Measurements from ENCODE around the gene NR5A2. TPM values are rescaled to one million over a fixed set of nuclear protein-coding genes. Genes with fewer than 3 reads are reported as not detected.

NR5A2 gene
- total and polyA plus RNA-seq, 3 donors from 2014 or later = 1.3 to 4.4 (median 2.3) TPM

GRCh38 chr1:200174525-200175295 is 147.2 kb downstream of the NR5A2 start:
- WGBS, 2 donors = 81 to 90% methylated on average over 5 of the region's 5 CpGs

GRCh38 chr1:200176181-200176580 is 148.7 kb downstream of the NR5A2 start:
- DNase-seq = no peak
- no peak overlapping the region for H3K27ac ChIP-seq
- no peaks in the 10 kb centered on the region for H3K36me3 ChIP-seq (ENCODE audit: low read depth, missing control alignments)
- H3K4me1 ChIP-seq = no peaks in the 10 kb centered on the region
- no peaks in the 10 kb centered on the region for H3K9me3 ChIP-seq
- intact Hi-C loops (cut with DNase I; ENCODE audit: low total_unique reads) = no loop called here
- WGBS, 2 donors = 73 to 89% methylated on average over 7 of the region's 7 CpGs
- TF ChIP-seq CTCF (IDR thresholded peaks at IDR 0.05) = no peak
- no peak for TF ChIP-seq POLR2A (IDR thresholded peaks at IDR 0.05)
- no peaks in the 10 kb centered on the region for H3K27me3 ChIP-seq
- H3K4me3 ChIP-seq = no peak overlapping the region

More at GRCh38 chr1:200174525-200175295, 147.2 kb downstream of the NR5A2 start:
- H3K27me3 ChIP-seq = no peaks in the 10 kb centered on the region
- intact Hi-C loops (cut with DNase I; ENCODE audit: low total_unique reads) = no loop called here
- TF ChIP-seq POLR2A (IDR thresholded peaks at IDR 0.05) (no peak), CTCF (IDR thresholded peaks at IDR 0.05) (no peak)
- no peaks in the 10 kb centered on the region for H3K4me1 ChIP-seq
- no peaks in the 10 kb centered on the region for H3K36me3 ChIP-seq (ENCODE audit: low read depth, missing control alignments)
- DNase-seq = no peak
- H3K9me3 ChIP-seq = no peaks in the 10 kb centered on the region
- no peak overlapping the region for H3K27ac ChIP-seq
- no peak overlapping the region for H3K4me3 ChIP-seq

GRCh38 chr1:200176798-200177197 is 149.3 kb downstream of the NR5A2 start:
- intact Hi-C loops (cut with DNase I; ENCODE audit: low total_unique reads) = no loop called here
- Histone ChIP-seq H3K4me3 (no peak overlapping the region), H3K4me1 (no peaks in the 10 kb centered on the region), H3K9me3 (no peaks in the 10 kb centered on the region), H3K27me3 (no peaks in the 10 kb centered on the region), H3K27ac (no peak overlapping the region), H3K36me3 (ENCODE audit: low read depth, missing control alignments) (no peaks in the 10 kb centered on the region)
- TF ChIP-seq CTCF (IDR thresholded peaks at IDR 0.05) (no peak), POLR2A (IDR thresholded peaks at IDR 0.05) (no peak)
- 70 to 75% methylated on average over 8 of the region's 8 CpGs for WGBS, 2 donors
- no peak for DNase-seq

GRCh38 chr1:200178340-200178739 is 150.8 kb downstream of the NR5A2 start:
- Histone ChIP-seq H3K4me3 (no peak overlapping the region), H3K4me1 (no peaks in the 10 kb centered on the region), H3K9me3 (no peaks in the 10 kb centered on the region), H3K27ac (no peak overlapping the region), H3K36me3 (ENCODE audit: low read depth, missing control alignments) (no peaks in the 10 kb centered on the region), H3K27me3 (no peaks in the 10 kb centered on the region)
- no peak for DNase-seq
- 69 to 70% methylated on average over 2 of the region's 2 CpGs for WGBS, 2 donors
- intact Hi-C loops (cut with DNase I; ENCODE audit: low total_unique reads) = no loop called here
- no peak for TF ChIP-seq POLR2A (IDR thresholded peaks at IDR 0.05)
- no peak for TF ChIP-seq CTCF (IDR thresholded peaks at IDR 0.05)
